GM21825 (cell line): Measurements from ENCODE around the gene ITLN1.

ENCODE experiments used
- ATAC-seq: cut with Tn5 transposase; IDR thresholded peaks from one replicate; pipeline ENCODE4 v1.9.1; 2021; ENCODE audit warnings: mild to moderate bottlenecking, moderate library complexity; ENCODE audit not compliant: unreplicated experiment

ITLN1 gene

DNA sequence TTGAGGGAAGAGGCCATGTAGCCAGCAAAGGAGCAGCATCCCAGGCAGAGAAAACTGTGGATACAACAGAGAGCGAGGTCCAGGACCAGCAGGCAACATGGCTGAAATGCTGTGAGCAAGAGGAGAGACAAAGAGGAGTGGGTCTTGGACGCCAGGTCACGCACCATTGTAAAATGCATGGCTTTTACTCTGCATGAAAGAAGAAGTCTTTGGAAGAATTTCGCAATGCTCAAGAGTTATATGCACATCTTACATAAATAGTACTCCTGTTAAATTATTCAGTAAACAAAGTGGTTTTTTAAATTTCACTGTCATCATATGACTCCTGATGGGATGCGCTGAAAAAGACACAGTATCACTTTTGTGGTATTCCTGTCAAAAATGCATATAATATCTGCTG lies 25.8 kb downstream of the ITLN1 start:
- no peak for ATAC-seq

DNA sequence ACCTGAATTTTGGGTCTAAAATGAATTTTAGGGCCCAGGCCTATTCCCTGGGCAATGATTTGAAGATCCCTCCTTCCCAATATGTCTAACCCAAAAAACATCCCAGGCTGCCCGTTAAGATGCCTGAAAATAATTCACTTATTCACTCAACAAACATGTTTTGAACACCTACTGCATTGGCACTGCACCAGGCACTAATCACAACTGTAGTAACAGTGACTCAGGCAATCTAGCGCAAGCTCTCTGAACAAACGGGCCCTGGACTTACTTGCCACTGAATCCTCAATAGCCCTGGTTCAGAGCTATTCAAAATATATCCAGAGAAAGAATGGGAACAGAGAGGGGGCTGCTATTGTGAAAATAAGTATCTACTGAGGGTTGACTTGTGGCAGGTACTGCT lies 26.5 kb downstream of the ITLN1 start:
- no peak for ATAC-seq

DNA sequence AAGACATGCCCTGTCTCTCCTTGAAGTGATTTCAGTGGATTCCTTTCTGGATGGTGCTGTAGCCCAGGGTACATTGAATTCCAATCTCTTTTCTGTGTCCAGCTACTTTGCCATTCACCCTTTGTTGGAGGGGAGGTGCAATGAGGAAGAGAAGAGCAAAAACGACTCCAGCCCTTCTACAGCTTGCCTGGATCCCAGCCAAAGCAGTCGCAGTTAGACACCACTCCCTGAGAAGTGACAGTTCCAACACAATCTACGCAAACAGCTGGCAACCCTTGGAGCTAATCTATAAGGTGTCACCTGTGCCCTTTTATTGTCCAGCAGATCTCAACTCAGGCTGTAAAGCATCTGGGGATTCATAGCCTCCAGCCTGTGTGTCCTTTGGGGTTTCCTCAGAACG lies 26.9 kb downstream of the ITLN1 start:
- ATAC-seq, result no peak

DNA sequence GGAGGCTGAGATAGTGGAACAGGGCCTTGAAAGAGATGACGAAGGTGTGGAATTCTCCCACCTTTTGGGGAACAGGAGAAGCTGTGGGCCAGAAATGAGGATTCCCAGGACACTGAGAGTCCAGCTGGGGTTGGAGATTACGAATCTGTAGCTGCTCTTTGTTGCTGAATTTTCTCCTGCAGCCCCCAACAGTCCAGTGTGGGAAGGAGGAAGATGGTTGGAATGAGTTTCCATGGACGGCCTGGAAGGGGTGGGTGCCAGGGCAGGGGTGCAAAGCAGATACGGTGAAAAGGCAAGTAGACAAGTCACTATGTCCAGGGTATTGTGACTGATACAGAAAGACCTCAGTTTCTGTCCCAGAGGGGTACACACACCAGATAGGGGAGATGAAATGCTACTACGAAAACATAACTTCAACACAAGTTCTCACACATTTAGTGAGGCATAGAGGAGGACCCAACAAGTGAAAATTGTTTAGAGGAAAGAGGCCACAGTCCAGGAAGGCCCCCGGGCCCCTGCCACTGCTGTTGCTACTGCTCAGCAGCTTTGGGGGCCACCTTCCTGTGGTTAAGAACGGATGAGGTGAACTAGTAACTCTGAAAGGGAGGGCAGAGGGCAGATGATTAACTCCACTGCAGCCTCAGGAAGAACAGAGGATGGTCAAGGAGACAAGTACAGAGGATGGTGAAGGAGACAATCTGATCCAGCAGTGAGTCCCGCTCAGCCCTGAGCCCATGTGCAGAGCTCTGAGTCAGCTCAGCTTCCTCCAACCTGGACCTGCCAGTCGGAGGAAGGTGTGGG lies 29.6 kb downstream of the ITLN1 start:
- peak; percentile 89 for ATAC-seq

DNA sequence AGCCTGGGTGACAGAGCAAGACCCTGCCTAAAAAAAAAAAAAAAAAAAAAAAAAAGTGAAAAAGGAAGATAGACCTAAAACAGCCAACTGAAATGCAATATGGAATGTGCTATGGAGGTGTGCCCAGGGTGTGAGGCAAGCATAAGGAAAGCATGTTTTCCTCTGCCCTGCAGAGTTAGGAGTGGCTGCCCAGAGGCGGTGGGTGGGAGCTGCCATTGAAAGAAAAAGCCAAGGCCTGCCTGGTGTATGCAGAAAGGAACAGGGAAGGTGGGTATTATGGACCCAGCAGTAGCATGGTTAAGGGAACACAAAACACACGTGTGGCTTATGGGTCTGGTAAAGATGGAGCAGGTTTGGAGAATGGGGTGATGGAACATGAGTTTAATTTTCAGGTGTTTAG lies 31.2 kb downstream of the ITLN1 start:
- ATAC-seq, result no peak

DNA sequence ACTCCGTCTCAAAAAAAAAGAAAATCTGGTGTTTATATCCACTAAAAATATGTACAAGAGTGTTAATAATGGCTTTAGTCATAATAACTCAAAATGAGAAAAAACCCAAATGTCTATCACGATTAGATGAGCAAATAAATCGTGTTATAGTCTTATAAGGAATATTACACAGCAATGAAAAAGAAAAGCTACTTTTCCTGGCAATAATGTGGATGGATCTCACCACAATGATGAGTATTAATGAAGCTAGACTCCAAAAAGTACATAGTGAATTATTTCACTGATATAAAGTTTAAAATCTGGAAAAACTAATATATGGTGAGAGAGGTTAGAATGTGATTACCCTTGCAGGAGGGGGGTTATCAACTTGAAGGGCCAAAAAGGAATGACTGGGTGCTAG lies 32.0 kb downstream of the ITLN1 start:
- no peak for ATAC-seq

DNA sequence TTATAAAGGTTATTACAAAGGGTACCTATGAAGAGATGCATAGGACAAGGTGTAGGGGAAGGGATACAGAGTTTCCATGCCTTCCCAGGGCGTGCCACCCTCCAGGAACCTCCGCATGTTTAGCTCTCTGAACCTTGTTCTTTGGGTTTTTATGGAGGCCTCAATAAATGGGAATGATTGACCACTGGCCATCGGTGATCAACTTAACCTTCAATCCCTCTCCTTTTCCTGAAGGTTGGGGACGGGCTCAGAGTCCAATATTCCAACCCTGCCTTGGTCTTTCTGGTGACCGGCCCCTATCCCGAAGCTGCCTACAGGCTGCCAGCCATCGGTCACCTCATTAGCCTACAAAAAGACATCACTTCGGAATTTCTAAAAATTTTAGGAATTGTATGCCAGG lies 34.0 kb downstream of the ITLN1 start:
- no peak for ATAC-seq

DNA sequence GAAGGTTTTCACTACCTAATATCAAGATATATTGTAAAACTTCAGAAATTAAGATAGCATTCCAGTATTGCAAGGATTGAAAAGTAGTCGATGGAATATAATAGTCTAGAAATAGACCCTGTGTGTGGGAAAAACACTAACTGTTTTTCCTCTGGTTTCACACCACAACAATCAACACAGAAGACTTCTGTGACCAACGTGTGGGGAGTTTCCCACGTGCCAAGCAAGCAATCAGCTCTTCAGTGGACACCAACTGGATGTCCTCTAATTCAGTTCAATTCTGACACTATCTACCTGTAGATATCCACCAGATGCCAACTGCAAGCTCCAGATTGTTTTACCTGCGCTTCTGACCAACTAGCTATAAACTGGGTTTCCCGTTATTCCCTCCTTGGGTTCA lies 34.4 kb downstream of the ITLN1 start:
- ATAC-seq, result no peak

DNA sequence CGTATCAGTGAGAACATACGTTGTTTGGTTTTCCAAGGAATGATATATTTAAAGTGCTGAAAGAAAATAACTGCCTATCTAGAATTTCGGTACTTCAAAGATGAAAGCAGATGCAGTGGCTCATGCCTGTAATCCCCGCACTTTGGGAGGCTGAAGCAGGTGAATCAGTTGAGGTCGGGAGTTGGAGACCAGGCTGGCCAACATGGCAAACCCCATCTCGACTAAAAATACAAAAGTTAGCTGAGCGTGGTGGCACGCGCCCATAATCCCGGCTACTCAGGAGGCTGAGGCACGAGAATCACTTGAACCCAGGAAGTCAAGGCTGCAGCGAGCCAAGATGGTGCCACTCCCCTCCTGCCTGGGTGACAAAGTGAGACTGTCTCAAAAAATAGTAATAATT lies 38.7 kb downstream of the ITLN1 start:
- no peak for ATAC-seq

DNA sequence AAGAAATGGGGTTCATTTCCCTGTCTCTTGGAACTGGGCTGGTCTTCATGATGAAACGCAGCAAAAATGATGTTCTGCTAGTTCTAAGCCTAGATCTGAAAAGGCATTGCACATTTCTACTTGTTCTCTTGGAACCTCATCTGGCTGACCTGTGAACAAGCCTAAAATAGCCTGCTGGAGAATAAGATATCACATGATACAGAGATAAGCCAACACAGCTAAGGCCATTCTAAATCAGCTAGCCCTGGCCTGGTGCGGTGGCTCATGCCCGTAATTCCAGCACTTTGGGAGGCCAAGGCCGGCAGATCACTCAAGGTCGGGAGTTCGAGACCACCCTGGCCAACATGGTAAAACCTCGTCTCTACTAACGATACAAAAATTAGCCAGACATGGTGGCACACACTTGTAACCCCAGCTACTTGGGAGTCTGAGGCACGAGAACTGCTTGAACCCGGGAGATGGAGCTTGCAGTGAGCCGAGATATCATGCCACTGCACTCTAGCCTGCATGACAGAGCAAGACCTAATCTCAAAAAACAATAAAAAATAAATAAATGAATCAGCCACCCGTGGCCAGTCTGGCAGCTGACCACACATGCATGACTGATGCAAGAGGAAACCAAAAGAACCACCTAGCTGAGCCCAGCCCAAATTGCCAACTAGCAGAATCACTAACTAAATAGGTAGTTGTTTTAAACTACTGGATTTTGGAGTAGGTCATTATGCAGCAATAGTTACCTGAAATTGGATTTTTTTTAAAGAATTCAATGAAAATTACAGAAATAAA lies 40.3 kb downstream of the ITLN1 start:
- ATAC-seq, result no peak

DNA sequence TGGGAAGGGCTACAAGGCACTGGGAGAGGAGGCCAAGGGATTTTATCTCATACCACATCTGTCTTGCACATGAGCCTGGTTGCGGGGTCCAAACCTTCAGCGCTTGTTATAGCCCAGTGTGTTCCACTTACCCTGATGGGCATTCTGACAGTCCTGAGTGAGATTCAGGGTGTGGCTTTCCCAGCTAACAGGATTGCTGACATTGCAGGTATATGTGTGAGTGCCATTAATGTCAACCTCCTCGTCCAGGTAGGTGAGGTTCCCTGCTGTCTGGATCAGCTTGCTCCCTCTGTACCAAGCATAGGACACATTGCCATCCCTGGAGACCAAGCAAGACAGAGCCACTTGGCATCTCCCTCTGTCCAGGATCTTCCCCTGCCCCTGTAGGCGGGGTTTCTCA lies 43.9 kb downstream of the ITLN1 start:
- ATAC-seq, result no peak

DNA sequence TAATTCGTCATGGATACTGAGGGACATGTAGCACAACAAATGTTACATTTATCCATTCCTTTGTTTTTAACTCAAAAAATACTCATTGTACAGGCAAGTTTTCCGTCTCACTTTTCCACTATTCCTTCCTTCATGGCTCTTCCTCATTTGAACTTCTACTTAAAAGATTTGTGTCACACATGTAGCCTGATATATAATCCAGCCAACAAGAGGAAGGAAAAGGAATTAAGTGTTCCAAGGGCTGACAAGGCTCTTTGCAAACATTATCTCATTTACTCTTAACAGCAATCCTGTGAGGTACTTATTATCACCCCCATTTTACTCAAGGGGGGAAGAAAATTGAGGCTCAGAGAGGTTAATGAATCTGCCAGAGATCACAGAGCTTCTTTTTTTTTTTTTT lies 45.2 kb downstream of the ITLN1 start:
- ATAC-seq, result no peak

DNA sequence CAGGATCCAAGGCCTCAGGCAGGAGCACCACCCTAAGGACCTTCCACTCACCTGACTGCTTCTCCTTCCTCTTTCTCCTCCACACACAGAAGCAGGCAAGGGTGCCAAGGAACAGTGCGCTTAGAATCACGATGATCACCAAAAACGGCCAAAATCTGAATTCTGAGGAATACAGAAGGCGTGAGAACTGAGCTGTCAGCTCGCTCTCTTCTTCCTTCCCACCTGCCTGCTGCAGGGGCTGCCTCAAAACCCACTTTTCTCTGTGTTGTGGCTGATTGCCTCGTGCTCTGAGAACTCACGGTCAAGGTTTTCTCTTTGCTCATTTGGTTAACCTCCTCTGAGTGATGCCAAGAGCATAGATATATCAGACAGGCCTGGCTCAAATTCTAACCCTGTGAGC lies 46.1 kb downstream of the ITLN1 start:
- no peak for ATAC-seq

DNA sequence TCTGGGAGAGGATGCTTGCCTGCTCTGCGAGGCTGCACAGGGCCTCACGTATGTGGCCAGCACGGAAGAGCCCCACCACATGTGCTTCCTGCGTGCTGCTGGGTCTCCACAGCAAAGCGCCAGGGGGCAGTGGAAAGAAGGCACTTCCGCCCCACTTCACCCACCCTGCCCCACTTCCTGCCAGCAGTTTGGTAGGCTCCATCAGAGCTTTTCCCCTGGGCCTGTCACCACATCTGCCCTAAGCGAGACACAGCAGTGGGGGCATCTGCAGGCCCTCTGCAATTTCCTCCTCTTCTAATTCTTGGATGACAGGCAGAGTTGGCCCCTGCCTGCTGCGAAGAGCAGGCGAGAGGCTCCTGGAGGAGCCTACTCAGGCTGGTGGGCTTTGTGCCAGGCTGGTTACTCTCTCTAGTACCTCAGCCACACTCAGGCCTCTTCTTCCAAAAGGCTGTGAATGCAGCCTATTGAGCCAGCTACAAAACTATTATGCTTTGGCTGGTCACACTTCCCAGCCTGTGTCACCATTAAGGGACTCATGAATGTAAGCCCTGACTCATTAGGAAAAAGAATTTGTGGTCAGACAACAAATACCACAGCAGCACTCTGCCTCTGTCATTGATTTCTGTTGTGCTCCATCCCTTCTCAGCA lies 47.3 kb downstream of the ITLN1 start:
- peak; percentile 83 for ATAC-seq

DNA sequence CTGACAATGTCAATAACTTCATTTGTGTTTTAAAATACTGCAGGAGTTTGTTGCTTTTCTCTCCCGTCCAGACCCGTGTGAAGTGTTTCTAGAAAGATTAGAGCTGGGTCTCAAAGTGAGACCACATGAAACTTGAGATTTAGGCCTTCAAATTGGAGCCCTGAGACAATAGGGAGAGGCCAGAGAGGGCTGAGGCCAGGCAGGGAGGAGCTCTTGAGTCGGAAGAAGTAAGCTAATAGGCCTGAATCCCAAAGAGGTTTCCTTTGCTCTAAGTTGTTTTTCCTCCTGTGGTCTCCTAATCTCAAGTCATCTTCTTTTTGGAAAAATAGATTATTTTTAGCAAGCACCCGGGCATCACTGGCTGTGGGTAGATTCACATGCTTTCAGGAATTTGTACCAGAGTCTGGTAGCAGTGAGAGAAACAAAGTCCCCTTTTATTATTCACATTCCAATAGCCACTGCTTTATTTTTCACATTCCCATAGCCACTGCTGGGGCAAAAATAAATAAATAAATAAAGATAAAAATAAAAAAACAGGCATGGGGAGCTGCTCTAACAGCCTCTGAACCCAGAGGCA lies 47.9 kb downstream of the ITLN1 start:
- no peak for ATAC-seq

DNA sequence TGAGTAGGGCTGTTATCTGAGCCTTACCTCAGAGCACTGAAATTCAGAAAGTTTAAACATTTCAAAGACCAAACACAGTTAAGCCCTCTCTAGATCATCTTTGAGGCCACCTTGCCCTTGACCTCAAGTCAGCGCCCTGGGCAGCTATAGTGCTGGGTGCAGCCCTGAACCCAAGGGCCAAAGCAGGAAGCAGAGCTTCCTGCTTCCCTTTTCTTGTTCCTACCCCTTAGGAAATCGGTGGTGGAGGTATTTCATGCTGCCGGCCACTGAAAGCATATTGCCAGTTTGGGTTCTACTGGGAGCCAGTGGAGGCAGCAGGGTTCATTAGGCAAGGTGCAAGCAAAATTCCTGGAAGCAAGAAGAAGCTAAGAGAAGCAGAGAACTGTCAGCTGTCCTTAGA lies 48.4 kb downstream of the ITLN1 start:
- no peak for ATAC-seq

DNA sequence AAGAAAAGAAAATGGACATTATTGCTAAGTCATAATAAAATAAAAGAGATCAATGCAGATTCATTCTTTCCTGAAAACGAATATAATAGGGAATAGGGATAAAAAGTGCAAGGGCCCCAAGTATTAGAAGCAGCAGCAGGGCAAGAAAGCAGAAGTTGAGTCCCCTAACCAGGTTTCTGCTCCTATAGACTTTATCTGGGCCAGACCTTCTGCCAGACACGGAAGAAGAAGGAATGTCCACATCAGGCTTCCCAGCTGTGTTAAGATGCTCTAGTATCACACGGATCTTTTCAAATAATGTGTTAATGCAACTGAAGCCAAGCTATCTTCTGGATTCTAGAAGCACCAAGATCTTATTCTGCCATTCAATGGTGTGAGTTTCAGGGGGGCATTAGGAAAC lies 49.2 kb downstream of the ITLN1 start:
- ATAC-seq, result no peak

DNA sequence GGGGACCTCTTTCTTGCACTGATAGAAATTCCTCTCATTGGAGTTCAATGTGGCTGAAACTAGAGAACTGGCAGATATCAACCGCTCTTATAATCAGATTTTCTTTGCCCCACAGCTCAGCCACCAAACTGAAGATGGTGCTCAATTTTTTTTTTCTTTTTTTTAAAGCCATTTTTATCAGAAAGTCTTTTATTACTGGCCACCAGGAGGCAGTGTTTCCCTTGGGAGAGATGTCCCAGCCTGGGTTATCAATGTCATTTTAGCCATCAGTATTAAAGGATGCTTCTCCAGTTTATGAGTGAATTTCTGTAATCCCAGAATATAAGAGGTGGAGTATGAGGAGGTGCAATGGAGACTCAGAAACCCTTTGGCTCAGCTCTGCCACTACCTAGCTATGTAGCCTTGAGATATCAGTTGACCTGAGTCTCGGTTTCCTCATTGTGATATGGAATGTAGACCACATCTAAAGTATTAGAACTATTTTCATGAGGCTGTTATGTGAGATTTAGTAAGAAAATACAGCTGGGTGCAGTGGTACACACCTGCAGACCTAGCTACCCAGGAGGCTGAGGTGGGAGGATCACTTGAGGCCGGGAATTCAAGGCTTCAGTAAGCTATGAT lies 49.9 kb downstream of the ITLN1 start:
- ATAC-seq, result no peak

DNA sequence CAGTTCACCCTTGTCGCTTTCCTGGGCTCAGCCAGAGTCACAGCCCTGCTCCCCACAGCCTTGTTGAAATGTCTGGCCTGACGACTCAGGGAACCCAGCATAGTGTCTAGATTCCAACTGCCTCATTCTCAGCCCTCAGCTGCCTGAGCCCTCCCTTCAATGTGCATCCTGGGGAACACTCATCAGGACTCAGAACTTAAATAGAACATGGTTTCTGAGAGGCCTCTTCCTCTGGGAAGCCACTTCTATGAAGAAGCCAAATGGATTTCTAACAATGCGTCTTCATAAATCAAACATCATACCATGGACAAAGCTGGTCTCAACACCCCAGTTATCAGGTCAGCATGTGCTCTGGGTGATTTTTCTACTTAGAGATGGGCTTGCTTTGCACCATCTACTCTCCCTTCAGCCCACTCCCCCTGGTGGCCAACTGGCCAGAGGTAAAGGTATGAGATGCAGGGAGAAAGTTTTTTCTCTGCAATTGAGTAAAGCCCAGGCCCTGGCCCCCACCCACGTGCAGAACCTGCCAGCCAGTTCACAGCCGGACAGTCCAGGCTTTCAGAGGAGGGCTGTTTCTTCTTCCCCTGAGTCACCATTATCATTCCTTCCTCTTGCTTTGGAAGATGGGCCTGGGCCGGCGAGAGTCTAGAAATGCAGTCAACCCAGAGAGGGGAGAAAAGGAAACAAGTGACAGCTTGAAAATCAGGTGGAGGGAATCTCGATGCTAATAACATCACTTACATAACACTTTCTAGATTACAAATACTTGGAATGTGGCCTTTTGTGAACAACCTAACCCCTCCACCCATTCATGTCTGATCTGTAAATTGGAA lies 54.4 kb downstream of the ITLN1 start:
- no peak for ATAC-seq

DNA sequence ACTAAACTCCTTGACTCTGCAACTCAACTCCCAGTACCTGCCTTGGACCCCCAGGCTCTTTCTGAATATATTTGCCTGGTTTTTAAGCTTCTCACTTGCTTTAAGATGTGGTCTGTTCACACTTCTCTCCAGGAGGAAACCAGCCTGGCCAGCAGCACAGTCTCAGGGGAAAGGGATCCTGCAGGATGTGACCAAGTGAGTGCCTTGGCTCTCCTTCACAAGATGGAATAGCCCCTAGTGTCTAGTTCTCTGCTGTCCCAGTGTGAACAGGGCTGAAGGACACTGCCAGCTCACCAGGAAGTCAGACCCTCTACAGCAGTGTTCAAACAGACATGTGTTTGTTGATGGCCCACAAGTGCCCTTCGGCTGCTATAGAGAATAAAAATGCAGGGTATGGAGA lies 55.2 kb downstream of the ITLN1 start:
- ATAC-seq, result no peak
